Right ventricle myocardium superior (tissue), 1 donor: ENCODE data around the gene KLHL42. TPM values are rescaled to one million over a fixed set of nuclear protein-coding genes. Genes with fewer than 3 reads are reported as not detected.

ENCODE experiments used
- ATAC-seq: fragments of 200-7000 bp; cut with Tn5 transposase; one replicate; pipeline ENCODE4 v1.9.1; 2020; ENCODE audit warnings: mild to moderate bottlenecking; ENCODE audit not compliant: poor library complexity
- DNase-seq: peaks from one replicate; pipeline ENCODE4 v3.0.0-alpha.2; 2020
- intact Hi-C: fragments of 100-400 bp; cut with DNase I; formaldehyde crosslinking; loops from one replicate; pipeline ENCODE4 v1.11.2; 2022
- total RNA-seq: library from RNA; stranded (reverse); fragmentation: NEBNext Ultra II Directional; extraction: Animal tissue kit (Norgen Biotek cat#: 25700); gene quantifications from one replicate; pipeline ENCODE4 v1.2.1, GENCODE V29; 2021
- donor health status: DM: no; HTN: yes; CAD: no; lungs with severe emphysema.

KLHL42 gene
- total RNA-seq, 1 donor from 2014 or later = 5.4 TPM

DNA sequence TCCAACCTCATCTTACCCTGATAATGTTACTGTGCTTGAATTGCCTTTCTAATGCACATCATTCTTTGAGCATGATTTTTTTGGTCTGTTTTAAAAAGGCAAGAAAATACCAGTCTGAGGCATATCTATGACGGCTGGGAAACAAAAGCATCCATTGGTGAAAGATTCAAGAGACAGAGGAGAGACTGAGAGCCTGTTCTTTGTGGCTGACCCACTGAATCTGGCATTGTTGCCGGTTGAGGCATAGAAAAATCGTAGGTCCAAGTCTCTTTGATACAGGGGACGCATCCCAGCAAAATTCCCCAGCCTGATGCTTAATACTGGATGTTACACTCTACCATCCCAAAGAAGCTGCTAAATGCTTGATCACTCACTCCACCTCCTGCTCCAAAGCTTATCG, 2.9 kb upstream of the KLHL42 start:
- intact Hi-C loops = no loop called here
- no peak for ATAC-seq

DNA sequence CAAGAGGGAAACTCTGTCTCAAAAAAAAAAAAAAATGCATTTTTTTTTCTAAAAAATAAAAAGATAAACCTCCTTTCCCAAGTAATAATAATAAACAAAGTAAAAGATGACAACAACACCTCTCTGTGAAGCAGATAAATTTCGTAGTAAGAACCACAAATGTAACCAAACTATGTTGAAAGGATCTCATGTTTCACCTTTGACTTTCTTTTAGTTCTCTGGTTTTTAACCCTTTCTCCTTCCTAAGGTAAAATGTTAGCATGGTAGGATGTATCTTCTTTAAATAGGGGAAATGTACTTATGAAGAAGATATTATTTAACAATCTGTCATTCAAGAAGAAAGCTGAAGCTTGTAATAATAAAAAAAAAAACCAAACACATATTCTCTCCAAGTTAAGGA, 1.8 kb upstream of the KLHL42 start:
- DNase-seq (no peak), ATAC-seq (no peak)
- intact Hi-C loops = no loop called here

More for the DNA sequence above, 2.9 kb upstream of the KLHL42 start:
- no peak for DNase-seq

DNA sequence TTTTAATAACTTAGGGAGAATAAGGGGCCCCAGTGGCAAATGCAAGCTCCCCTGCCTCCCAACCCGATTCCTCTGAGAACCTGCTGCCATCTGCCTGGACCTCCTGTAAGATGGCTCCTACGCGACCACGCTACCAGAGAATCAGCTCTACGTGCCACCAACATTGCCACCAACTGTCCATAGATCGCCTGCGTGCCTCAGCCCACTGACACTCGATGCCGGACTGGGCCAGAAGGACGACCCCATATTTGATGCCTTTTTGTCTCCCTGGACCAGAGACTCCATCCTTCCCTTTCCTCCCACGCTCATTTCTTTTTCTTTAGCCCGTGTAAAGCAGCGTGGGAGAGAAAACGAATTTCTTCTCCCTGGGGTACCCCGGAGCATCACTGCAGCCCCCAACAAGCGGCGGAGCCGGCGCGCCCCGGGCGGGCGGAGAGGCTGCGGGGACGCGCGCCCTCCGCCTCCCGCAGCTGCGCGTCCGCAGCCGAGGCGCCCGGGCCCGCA, 565 bp upstream of the KLHL42 start:
- intact Hi-C loops = no loop called here
- DNase-seq (no peak), ATAC-seq (no peak)

DNA sequence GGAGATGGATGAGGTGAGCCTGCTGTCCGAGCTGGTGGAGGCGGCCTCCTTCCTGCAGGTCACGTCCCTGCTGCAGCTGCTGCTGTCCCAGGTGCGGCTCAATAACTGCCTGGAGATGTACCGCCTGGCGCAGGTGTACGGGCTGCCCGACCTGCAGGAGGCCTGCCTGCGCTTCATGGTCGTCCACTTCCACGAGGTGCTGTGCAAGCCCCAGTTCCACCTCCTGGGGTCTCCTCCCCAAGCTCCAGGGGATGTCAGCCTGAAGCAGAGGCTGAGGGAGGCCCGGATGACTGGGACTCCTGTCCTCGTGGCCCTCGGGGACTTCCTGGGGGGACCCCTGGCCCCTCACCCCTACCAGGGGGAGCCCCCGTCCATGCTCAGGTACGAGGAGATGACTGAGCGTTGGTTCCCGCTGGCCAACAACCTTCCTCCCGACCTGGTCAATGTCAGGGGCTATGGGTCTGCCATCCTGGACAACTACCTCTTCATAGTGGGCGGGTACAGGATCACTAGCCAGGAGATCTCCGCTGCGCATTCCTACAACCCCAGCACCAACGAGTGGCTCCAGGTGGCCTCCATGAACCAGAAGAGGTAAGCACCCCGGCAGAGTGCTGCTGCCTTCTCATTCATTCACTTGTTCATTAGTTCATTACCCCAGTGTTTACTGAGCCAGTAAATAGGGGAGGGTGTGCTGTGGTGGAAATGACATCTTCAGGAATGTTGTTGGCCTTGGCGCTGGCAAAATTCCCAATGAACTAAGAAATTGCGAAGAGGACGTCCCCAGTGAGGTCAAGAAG, 777 bp downstream of the KLHL42 start:
- intact Hi-C loops = no loop called here
- ATAC-seq = no peak
- no peak for DNase-seq

DNA sequence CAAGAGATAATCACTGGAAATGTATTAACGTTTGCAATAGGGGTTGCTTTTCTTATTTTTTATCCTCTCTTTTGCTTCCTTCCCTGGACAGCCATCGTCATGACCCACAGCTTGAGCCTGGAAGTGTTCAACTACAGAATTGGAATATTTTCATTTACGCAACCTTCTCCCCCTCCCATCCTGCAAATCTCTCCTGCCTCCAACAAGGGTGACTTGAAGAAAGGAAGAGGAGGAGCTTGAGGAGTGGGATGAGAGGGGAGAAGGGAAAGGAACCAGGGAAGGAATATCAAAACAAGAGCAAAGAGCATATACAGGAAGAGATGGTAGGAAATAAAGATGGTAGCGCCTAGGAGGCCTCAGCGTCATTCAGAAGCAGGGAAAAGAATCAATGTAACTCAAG, 1.6 kb downstream of the KLHL42 start:
- intact Hi-C loops = no loop called here
- DNase-seq = no peak
- no peak for ATAC-seq

DNA sequence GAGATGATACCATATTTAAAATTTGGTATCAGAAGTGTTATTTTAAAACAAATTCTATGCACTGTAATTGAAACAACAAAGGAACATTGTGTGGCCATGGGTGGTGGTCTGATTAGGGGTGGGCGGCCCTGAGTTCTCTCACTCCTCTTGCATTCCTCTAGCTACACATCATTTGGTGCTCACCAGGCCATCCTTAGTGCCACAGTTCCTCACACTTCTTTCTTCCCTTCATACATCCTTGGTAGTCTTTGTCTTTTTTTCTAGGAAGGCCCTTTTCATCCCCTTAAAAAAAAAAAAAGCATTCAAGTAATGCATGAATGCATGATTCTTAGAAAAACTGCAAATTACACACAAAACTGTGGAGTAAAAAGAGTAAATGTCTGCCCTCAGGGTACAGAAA, 2.4 kb downstream of the KLHL42 start:
- DNase-seq (no peak), ATAC-seq (no peak)
- intact Hi-C loops = no loop called here

DNA sequence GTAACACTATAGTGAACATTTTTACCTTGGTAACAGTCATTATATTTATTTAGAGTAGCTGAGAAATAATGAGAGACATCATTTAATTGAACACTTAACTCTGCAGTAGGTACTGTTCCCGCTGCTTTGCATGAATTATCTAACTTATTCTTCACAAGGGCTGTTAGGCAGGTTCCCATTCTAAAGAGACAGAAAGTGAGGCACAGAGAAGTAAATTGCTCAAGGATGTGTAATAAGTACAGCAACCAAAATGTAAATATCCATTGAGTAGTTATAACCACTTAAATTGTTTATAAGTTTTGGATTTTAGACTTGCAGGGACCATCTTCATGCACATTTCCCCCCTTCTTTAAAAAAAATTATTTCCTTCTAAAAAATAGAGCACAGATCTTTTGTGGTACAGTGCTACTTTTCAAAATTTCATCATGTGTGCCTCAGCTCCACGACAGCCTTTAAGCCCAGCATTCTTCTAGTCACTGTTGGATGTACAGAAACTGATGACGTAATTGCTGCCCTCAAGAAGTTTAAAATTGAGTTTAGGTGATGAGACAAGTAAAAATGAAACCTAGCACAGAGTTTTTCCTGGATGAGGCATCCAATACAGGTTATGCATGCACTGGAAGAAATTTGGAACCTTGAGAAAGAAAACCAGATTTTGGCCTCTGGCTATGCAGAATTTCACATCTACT, 6.0 kb downstream of the KLHL42 start:
- intact Hi-C loops = no loop called here
- no peak for DNase-seq
- ATAC-seq = no peak

DNA sequence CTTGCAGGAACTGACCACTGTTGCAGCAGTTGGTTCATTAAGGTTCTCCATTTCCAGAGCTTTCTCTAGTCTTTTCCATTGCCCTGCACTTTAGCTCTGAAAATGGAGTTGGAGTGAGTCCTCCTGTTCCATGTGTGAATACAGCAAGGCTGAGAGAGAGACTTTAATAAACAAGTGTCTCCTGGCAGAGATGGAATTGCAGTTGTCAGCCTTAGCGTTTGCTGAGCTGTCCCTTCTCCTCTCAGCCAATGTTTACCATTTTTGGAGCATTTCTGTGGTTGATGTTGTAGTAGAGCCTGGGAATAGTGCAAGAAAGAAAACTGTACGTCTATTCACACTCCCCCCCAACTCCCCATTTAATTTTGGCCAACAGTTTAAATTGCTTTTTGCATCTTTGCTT, 7.5 kb downstream of the KLHL42 start:
- DNase-seq (no peak), ATAC-seq (no peak)
- intact Hi-C loops = no loop called here

DNA sequence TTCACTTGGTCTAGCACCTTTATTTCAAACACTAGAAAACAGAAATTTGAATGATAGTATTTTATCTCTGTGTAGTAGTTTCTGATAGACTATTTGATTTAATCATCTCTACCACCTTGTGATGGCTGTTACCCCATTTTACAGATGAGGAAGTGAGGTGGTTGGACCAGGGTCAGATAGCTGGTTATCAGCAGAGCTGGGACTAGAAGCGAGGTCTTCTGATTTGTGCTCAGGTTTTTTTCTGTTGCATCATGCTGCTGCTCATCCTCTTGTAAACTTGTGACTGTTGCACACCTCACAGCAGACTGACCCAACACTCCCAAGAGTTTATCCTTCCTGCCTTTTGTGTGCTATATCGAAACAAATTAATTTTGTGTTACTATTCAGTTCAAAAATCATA, 10.1 kb downstream of the KLHL42 start:
- ATAC-seq (no peak), DNase-seq (no peak)
- intact Hi-C loops = no loop called here

DNA sequence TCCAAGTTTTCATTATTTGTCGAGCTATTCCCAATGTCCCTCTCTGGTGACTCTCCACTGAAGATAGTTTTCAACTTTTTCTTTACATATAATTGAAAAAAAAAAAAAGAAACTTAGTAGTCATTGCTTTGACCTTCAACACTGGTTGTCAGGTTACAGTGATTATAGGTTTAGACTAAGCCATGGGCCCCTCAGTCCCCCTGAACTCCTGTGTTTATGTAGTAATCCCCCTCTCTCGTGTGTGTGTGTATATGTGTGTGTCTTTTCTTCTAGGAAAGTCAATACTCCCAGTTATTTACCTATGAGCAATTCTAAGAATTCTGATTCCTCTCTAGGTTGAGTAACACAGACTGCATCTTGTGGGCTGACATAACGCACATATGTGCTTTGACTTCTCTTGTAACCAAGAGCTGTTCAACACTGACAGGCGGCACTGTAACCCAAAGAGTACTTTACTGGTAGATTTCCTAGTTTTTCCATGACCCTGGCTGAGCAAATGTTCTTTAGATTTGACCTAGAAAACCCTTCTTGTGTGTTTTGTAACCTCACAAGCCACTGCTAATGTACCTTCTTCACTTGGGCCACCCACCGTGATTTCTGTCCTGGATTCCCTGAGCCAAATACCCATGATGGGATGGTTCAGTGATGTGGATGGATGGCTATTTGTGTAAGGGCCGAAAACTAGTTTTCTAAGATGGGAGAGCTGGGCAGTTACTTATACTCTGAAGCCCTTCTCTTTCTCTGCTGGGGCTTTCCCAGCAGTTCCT, 15.0 kb downstream of the KLHL42 start:
- ATAC-seq (no peak), DNase-seq (no peak)
- intact Hi-C loops = no loop called here

DNA sequence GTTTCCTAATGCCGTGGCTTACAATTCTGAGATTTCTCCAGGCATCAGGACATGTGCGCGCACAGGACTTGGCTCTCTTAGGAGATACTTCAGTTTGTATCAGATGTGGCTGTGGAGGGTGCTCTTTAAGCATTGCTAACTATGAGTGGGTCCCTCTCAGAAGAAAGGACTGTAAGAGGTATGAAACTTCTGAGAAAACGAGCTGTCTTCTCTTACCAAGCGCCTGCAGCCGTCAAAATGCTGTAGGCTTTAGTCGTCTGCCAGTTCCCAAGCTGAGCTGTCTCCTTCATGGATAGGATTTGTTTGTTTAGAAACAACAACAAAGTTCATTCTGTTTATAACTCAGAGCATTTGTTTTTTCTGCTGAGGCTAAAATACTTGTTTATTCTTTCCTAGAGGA, 16.1 kb downstream of the KLHL42 start:
- DNase-seq = no peak
- no peak for ATAC-seq
- intact Hi-C loops = no loop called here

DNA sequence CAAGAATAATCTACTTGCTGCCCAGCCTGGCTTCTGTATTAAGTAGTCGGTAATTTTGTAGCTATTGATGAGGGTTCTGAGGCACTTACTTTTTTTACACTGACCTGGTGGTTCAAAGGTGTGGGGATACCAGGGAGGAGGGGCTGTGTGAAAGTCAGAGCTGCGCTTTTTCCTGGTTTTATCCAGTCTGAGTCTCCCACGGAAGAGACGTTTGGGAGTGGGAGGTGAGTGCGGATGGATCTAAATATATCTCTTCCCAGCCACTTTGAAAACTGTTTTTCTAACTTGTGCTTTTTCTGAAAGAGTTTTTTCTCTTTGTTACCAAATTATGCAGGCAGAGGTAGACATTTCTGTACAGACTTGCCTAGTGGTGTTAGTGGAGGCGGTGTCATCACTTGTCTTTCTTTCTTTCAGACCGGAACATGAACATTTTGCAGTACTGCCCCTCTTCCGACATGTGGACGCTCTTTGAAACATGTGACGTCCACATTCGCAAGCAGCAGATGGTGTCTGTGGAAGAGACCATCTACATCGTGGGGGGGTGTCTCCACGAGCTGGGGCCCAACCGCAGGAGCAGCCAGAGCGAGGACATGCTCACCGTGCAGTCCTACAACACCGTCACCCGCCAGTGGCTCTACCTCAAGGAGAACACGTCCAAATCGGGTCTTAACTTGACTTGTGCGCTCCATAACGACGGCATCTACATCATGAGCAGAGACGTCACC, 17.4 kb downstream of the KLHL42 start:
- DNase-seq (no peak), ATAC-seq (no peak)
- intact Hi-C loops = no loop called here

DNA sequence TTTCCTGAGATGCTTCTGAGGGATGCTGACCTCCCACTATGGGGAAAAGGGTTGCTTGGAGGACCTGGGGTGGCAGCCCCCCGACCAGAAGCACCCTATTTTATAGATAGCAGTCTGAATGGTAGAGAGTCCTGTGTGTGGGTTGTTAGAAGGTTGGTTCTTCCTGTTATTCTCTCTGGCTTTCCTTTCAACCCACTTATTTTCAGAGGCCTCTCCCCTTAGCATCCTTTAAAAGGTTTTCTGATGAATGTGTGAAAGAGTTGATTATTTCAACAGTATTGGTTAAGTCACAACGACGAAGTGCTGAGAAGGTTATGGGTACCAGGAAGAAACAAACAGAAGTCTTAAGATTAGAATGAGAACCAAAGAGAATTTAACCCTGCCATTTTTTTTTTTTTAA, 20.8 kb downstream of the KLHL42 start:
- intact Hi-C loops = no loop called here
- ATAC-seq (no peak), DNase-seq (no peak)

DNA sequence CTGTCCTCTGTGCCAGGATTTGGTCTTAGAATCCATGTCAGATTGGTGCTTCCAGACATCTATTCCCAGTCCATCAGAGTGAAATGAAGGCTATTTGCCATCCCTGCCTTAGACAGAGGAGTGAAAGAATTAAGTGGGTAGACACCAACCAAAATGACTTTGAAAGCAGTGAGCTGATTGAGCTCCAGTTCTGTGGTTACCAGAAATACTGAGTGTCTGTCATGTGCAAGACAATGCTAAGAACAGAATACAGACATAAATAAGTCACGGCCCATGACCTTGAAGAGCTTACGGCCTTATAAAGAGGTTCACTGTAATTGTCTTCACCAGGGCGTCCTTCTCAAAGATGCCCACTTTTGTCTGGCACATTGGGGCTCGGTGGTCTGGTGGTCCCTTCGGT, 21.6 kb downstream of the KLHL42 start:
- intact Hi-C loops = no loop called here
- ATAC-seq = no peak
- no peak for DNase-seq

DNA sequence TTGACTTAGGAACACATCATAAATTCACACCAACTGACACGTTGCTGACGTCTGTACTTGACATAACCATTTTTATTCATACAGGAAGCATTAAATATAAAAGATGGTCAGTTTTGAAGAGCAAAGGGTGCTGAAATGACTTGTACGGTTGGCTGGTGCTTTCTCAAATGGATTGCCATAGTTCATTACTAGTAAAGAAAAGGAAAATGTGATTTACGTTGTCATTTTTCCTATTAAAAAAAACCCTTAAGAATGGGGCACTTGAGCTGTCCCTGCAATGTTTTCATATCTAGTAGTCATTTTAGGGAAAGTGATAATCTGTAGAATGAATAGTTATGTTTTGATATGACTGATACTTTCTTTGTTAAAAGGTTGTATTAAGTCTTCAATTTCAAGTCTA, 22.5 kb downstream of the KLHL42 start:
- ATAC-seq = no peak
- intact Hi-C loops = no loop called here
- no peak for DNase-seq

DNA sequence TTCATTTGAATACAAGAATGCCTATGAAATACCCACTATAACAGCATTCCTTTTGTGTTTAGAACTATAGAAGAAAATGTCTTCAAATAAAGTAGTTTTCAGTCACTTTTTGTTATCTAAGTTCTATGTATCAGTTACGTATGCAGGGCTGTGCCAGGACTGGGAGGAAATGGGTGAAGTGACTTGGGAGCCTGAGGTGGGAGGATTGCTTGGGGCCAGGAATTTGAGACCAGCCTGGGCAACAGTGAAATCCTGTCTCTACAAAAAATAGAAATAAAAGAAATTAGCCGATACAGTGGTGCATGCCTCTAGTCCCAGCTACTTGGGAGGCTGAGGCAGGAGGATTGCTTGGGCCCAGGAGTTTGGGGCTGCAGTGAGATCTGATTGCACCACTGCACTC, 22.9 kb downstream of the KLHL42 start:
- no peak for DNase-seq
- no peak for ATAC-seq
- intact Hi-C loops = no loop called here

DNA sequence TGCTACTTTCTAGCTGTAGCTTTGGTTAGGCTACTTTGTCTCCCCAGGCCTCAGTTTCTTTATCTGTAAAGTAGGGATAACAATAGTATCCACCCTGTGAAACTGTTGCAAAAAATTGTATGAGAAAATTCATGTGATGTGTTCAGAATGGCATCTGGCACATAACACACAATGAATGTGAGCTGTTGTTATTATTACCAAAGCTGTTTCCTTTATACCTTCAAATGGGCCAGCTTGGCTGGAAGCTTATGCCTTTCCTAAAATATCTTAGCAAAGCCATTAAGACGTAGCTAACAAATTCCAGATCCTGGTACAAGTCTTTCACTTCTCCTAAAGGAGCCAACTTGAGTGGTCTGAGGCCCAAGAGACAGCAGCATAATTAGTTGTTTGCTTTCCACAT, 25.2 kb downstream of the KLHL42 start:
- no peak for DNase-seq
- intact Hi-C loops = no loop called here
- no peak for ATAC-seq

DNA sequence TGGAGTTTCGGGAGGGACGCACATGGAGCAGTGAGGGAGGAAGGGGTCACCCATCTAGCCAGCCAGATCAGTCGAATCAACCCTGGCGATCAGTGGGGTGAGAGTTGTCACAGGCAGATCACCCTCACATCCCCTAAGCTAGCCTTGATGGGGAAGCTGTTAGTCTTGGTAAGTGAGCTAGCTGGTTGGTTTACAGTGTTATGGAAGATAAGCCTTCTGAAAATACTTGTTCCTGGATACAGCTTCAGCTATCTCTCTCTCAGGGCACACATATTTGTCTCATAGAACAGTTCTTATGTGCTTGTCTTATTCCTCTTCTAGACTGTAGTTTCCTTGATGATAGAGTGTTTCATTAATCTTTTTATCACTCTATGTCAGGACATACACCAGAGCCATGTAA, 26.2 kb downstream of the KLHL42 start:
- intact Hi-C loops = no loop called here
- DNase-seq (no peak), ATAC-seq (no peak)

DNA sequence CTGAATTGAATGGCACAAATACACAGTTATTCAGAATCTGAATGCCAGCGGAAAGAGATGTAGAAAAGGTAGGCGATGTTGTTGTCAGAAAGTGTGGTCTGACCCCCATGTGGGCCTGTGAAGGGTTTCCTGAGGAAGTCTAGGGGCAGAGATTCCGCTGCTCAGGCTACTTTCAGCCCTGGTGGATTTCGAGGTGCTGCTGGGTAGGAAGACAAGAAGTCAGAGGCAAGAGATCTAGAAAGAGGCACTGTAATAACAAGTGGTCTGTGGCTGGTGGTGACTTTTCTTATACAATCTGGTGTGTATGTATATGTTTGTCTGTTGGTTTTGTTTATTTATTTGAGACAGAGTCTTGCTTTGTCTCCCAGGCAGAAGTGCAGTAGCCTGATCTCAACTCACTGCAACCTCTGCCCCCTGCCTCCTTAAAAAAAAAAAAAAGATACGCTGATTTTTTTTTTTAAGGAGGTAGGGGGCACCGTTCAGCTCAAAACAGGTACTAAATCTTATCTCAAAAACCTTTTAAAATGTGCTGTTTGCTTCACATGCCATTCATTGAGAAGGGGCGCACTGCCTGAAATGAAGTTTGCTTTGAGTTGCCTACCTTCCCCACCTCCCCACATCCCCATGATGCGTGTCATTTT, 27.1 kb downstream of the KLHL42 start:
- intact Hi-C loops = no loop called here
- no peak for ATAC-seq

More for the DNA sequence above, 27.1 kb downstream of the KLHL42 start:
- no peak for DNase-seq
